ENCODE data around the gene MED9. TPM values are rescaled to one million over a fixed set of nuclear protein-coding genes. Genes with fewer than 3 reads are reported as not detected.

MED9 gene
- total and polyA plus RNA-seq, 4 donors: 6.4 to 12.5 (median 8.8) TPM

DNA sequence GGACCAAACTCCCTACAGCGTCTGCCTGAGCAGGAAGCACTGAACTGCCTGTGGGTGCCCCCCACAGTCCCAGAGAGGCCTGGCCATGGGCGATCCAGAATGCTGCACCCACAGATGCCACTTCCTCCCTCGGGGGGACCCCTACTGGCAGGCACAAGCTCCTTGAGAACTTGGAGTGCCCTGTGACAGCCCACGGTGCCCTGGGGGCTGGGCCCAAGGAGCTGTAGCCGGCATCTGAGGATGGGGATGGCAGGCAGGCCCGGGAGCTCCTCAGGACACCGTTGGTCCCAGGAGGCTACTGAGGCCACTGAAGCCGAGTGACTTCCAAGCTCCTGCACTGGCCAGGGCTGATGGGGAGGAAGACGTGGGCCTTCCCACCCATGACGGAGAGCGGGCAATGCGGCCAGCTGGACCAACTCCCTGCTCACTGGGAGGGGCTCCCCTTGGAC is 34.5 kb downstream of the MED9 start (continued):
- TF ChIP-seq, protein P1, sequence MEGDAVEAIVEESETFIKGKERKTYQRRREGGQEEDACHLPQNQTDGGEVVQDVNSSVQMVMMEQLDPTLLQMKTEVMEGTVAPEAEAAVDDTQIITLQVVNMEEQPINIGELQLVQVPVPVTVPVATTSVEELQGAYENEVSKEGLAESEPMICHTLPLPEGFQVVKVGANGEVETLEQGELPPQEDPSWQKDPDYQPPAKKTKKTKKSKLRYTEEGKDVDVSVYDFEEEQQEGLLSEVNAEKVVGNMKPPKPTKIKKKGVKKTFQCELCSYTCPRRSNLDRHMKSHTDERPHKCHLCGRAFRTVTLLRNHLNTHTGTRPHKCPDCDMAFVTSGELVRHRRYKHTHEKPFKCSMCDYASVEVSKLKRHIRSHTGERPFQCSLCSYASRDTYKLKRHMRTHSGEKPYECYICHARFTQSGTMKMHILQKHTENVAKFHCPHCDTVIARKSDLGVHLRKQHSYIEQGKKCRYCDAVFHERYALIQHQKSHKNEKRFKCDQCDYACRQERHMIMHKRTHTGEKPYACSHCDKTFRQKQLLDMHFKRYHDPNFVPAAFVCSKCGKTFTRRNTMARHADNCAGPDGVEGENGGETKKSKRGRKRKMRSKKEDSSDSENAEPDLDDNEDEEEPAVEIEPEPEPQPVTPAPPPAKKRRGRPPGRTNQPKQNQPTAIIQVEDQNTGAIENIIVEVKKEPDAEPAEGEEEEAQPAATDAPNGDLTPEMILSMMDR (IDR thresholded peaks at IDR 0.05; ENCODE audit: low read depth, low read length, missing input control): no peak

DNA sequence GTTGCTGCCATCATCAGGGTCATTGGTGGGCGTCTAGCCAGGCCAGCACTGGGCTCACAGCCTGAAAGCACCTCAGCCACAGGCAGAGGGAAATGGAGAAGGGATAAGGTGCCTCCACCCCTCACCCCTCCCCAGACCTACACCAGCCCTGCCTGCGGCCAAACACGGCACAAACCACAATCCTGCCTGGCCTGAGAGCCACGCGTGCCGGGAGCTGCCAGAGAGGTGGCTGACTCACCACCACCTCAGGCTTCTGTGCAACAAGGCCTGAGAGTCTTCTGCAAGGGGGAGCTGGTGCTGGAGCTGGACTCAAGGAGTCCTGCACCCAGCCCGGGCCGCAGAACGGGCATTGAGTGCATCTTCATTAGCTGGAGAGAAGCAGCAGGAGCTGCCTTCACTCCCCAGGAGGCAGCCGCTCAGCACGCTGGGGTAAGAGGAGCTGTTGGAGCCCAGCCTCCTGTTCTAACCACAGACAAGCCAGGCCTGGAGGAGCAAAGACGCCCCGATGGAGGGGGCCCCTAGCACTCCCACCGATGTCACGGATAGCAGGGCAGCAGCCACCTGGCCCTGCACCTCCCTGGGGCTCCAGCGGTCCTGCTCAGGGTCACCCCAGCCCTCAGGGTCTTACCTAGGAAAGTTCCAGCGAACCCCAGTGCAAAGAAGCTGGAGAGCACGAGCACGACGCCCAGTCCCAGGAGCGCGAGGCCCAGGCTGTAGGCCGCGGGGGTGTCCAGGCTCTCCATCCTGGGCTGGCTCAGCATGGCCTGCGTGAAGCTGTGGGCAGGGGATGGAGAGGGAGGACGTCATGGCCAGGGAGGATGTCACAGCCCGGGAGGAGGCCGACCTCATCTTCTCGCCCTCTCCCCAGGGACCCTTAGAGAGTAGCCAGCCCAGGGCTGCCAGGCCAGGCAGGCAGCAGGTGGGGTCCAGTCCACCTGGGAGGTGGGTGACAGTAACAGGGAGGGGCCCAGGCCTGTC is 35.4 kb downstream of the MED9 start:
- Histone ChIP-seq H3K4me3 (ENCODE audit: low read depth in 1 of 3, low read length in 3 of 3) (no peak overlapping the region), H3K9me3 (ENCODE audit: control insufficient read depth in 4 of 4, low read length in 3 of 4) (no peaks in the 10 kb centered on the region), H3K27me3 (ENCODE audit: control insufficient read depth in 4 of 4, insufficient read depth in 4 of 4, low read length in 3 of 4) (no peaks in the 10 kb centered on the region), H3K9ac (ENCODE audit: low read depth in 1 of 2, low read length in 2 of 2) (no peak overlapping the region), H3K27ac (ENCODE audit: low read depth in 1 of 2, low read length in 2 of 2) (no peak overlapping the region), H3K36me3 (ENCODE audit: control insufficient read depth in 4 of 4, insufficient read depth in 3 of 4, low read depth in 1 of 4, low read length in 3 of 4) (peaks cover 3 to 32% (median 10%) of the 10 kb centered on the region in 4 donors), H3K4me1 (ENCODE audit: control insufficient read depth in 4 of 4, insufficient read depth in 4 of 4, low read length in 3 of 4) (no peaks in the 10 kb centered on the region)
- WGBS: 90% methylated on average over 29 of the region's 29 CpGs
- TF ChIP-seq, protein P2, sequence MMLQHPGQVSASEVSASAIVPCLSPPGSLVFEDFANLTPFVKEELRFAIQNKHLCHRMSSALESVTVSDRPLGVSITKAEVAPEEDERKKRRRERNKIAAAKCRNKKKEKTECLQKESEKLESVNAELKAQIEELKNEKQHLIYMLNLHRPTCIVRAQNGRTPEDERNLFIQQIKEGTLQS (IDR thresholded peaks at IDR 0.05): no peak
- no peak for TF ChIP-seq FOXA1 (IDR thresholded peaks at IDR 0.05)
- DNase-seq (ENCODE audit: low spot score): no peak

DNA sequence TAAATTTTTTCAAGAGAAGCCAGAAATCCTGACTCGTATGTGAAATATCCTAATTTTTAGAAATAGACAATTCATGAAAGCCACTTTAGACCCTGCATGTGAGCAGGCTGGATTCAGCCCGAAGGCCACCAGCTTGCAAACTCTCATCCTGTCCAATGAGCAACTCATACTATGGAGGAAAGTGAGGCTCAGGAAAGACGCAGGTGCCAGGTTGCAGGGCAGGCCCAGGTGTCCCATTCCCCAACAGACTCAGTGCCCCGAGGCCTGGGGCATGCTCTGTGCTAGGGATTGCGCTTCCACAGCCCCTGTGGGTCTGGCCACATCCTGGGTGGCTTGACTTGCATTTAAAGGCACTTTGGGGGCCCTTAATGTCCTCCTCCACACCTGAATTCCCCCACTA is 36.1 kb downstream of the MED9 start:
- DNase-seq (ENCODE audit: low spot score): no peak
- H3K9me3 ChIP-seq (ENCODE audit: control insufficient read depth in 4 of 4, low read length in 3 of 4): no peaks in the 10 kb centered on the region
- no peaks in the 10 kb centered on the region for H3K27me3 ChIP-seq (ENCODE audit: control insufficient read depth in 4 of 4, insufficient read depth in 4 of 4, low read length in 3 of 4)
- H3K4me1 ChIP-seq (ENCODE audit: control insufficient read depth in 4 of 4, insufficient read depth in 4 of 4, low read length in 3 of 4): no peaks in the 10 kb centered on the region
- no peak overlapping the region for H3K27ac ChIP-seq (ENCODE audit: low read depth in 1 of 2, low read length in 2 of 2)
- H3K9ac ChIP-seq (ENCODE audit: low read depth in 1 of 2, low read length in 2 of 2): no peak overlapping the region
- H3K4me3 ChIP-seq (ENCODE audit: low read depth in 1 of 3, low read length in 3 of 3): no peak overlapping the region
- H3K36me3 ChIP-seq (ENCODE audit: control insufficient read depth in 4 of 4, insufficient read depth in 3 of 4, low read depth in 1 of 4, low read length in 3 of 4): peaks cover 3 to 31% (median 10%) of the 10 kb centered on the region in 4 donors
- TF ChIP-seq, protein P3, sequence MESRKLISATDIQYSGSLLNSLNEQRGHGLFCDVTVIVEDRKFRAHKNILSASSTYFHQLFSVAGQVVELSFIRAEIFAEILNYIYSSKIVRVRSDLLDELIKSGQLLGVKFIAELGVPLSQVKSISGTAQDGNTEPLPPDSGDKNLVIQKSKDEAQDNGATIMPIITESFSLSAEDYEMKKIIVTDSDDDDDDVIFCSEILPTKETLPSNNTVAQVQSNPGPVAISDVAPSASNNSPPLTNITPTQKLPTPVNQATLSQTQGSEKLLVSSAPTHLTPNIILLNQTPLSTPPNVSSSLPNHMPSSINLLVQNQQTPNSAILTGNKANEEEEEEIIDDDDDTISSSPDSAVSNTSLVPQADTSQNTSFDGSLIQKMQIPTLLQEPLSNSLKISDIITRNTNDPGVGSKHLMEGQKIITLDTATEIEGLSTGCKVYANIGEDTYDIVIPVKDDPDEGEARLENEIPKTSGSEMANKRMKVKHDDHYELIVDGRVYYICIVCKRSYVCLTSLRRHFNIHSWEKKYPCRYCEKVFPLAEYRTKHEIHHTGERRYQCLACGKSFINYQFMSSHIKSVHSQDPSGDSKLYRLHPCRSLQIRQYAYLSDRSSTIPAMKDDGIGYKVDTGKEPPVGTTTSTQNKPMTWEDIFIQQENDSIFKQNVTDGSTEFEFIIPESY (IDR thresholded peaks at IDR 0.05): no peak
- TF ChIP-seq, protein P4, sequence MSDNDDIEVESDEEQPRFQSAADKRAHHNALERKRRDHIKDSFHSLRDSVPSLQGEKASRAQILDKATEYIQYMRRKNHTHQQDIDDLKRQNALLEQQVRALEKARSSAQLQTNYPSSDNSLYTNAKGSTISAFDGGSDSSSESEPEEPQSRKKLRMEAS (IDR thresholded peaks at IDR 0.05): no peak
- TF ChIP-seq RXRA (IDR thresholded peaks at IDR 0.05) (no peak), RAD21 (IDR thresholded peaks at IDR 0.05) (no peak)
- WGBS: 96% methylated on average over 5 of the region's 5 CpGs

DNA sequence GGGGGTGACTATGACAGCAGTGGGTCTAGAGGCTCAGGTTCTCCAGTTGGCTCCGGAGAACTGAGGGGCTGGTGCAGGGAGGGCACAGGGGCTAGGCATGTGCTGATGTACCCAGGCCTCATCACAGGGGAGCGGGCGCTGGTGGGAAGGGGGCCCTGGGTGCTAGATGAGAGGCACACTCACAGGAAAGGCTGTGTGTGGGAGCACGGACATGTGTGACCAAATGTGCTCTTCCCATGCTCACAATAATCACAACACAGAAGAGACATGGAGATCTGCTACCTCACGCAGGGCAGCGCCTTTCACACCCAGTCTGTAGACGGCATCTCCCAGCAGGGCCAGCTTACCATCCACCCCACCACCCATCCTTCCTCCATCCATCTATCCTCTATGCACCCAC is 36.8 kb downstream of the MED9 start:
- Histone ChIP-seq H3K9me3 (ENCODE audit: control insufficient read depth in 4 of 4, low read length in 3 of 4) (no peaks in the 10 kb centered on the region), H3K27ac (ENCODE audit: low read depth in 1 of 2, low read length in 2 of 2) (no peak overlapping the region), H3K4me1 (ENCODE audit: control insufficient read depth in 4 of 4, insufficient read depth in 4 of 4, low read length in 3 of 4) (no peaks in the 10 kb centered on the region), H3K9ac (ENCODE audit: low read depth in 1 of 2, low read length in 2 of 2) (no peak overlapping the region), H3K36me3 (ENCODE audit: control insufficient read depth in 4 of 4, insufficient read depth in 3 of 4, low read depth in 1 of 4, low read length in 3 of 4) (peaks cover 0 to 25% (median 10%) of the 10 kb centered on the region in 4 donors), H3K4me3 (ENCODE audit: low read depth in 1 of 3, low read length in 3 of 3) (no peak overlapping the region), H3K27me3 (ENCODE audit: control insufficient read depth in 4 of 4, insufficient read depth in 4 of 4, low read length in 3 of 4) (no peaks in the 10 kb centered on the region)
- no peak for TF ChIP-seq NR2F2 (IDR thresholded peaks at IDR 0.05)
- no peak for TF ChIP-seq RXRA (IDR thresholded peaks at IDR 0.05)
- TF ChIP-seq, protein P3 (IDR thresholded peaks at IDR 0.05): no peak
- TF ChIP-seq JUND (IDR thresholded peaks at IDR 0.05): no peak
- TF ChIP-seq EGR1 (IDR thresholded peaks at IDR 0.05; ENCODE audit: low read depth in 2 of 2): no peak
- WGBS: 97% methylated on average over 7 of the region's 7 CpGs
- no peak for DNase-seq (ENCODE audit: low spot score)

Measured in liver (tissue), 9 donors.